ENCODE measurements around the gene NIP7. TPM values are rescaled to one million over a fixed set of nuclear protein-coding genes. Genes with fewer than 3 reads are reported as not detected.

NIP7 gene
- total and polyA plus RNA-seq, 4 donors, result 14.5 to 23.2 (median 17.0) TPM

DNA sequence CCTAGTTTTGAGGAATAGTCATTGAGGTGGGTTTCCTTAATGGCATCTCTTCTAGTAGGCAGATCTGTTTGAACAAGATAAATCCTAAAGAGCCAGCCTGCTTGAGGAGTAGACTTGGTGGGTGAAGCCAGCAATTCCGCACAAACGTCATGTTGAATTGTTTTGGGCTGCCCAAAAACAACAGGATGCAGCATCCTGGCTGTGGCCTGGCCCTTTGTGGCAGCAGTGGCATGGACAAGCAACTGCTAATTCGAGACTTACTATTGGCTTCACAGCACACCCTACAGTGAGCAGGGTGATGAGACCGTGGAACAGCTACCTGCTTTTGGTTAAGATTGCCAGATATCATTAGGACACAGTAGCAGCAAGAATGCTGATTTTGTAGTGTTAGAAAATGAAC lies 37.7 kb upstream of the NIP7 start:
- H3K27me3 ChIP-seq (ENCODE audit: control insufficient read depth in 3 of 3, insufficient read depth in 3 of 3, low read length in 2 of 3), result no peaks in the 10 kb centered on the region
- ATAC-seq (ENCODE audit: insufficient read depth, low FRiP score), result no peak
- no peak for DNase-seq
- no peak overlapping the region for H3K9ac ChIP-seq (ENCODE audit: insufficient read depth in 1 of 2, low read length in 2 of 2)
- H3K27ac ChIP-seq (ENCODE audit: low read depth in 1 of 2, low read length in 1 of 2), result no peak overlapping the region
- TF ChIP-seq, protein P1, sequence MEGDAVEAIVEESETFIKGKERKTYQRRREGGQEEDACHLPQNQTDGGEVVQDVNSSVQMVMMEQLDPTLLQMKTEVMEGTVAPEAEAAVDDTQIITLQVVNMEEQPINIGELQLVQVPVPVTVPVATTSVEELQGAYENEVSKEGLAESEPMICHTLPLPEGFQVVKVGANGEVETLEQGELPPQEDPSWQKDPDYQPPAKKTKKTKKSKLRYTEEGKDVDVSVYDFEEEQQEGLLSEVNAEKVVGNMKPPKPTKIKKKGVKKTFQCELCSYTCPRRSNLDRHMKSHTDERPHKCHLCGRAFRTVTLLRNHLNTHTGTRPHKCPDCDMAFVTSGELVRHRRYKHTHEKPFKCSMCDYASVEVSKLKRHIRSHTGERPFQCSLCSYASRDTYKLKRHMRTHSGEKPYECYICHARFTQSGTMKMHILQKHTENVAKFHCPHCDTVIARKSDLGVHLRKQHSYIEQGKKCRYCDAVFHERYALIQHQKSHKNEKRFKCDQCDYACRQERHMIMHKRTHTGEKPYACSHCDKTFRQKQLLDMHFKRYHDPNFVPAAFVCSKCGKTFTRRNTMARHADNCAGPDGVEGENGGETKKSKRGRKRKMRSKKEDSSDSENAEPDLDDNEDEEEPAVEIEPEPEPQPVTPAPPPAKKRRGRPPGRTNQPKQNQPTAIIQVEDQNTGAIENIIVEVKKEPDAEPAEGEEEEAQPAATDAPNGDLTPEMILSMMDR (IDR thresholded peaks at IDR 0.05; ENCODE audit: control extremely low read depth, extremely low read depth), result no peak
- H3K36me3 ChIP-seq (ENCODE audit: control insufficient read depth in 4 of 4, insufficient read depth in 4 of 4, low read length in 4 of 4), result peaks cover 10 to 21% (median 13%) of the 10 kb centered on the region in 4 donors
- no peaks in the 10 kb centered on the region for H3K4me1 ChIP-seq (ENCODE audit: control insufficient read depth in 5 of 5, insufficient read depth in 5 of 5, low read length in 5 of 5)
- H3K9me3 ChIP-seq (ENCODE audit: control insufficient read depth in 4 of 4, insufficient read depth in 3 of 4, low read length in 3 of 4), result no peaks in the 10 kb centered on the region
- WGBS, 2 donors, result 90 to 95% methylated on average over 4 of the region's 4 CpGs
- H3K4me3 ChIP-seq, result no peak overlapping the region

DNA sequence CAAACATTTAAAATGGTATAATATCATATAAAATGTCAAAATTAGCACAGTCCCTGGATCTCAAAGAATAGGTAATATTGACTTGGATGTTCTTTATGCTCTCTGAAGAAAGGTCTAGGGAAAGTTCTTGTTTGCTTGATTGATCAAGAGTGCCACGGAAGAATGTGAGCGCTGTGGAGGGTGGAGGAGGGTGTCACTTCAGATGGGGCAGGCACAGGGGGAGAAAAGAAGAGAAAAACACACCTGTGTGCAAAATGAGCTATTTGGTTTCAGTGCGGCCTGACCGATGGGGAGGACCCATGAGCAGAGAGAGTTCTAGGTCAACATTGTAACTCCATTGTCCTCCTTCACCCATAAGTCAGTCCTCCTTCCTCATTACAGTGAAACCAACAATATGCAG lies 37.3 kb upstream of the NIP7 start:
- Histone ChIP-seq H3K36me3 (ENCODE audit: control insufficient read depth in 4 of 4, insufficient read depth in 4 of 4, low read length in 4 of 4) (peaks cover 10 to 21% (median 13%) of the 10 kb centered on the region in 4 donors), H3K9me3 (ENCODE audit: control insufficient read depth in 4 of 4, insufficient read depth in 3 of 4, low read length in 3 of 4) (no peaks in the 10 kb centered on the region), H3K9ac (ENCODE audit: insufficient read depth in 1 of 2, low read length in 2 of 2) (no peak overlapping the region), H3K4me1 (ENCODE audit: control insufficient read depth in 5 of 5, insufficient read depth in 5 of 5, low read length in 5 of 5) (no peaks in the 10 kb centered on the region), H3K27ac (ENCODE audit: low read depth in 1 of 2, low read length in 1 of 2) (no peak overlapping the region), H3K4me3 (no peak overlapping the region), H3K27me3 (ENCODE audit: control insufficient read depth in 3 of 3, insufficient read depth in 3 of 3, low read length in 2 of 3) (no peaks in the 10 kb centered on the region)
- DNase-seq (no peak), ATAC-seq (ENCODE audit: insufficient read depth, low FRiP score) (no peak)
- TF ChIP-seq, protein P1 (IDR thresholded peaks at IDR 0.05; ENCODE audit: control extremely low read depth, extremely low read depth), result no peak
- WGBS, 2 donors, result 93 to 94% methylated on average over 4 of the region's 4 CpGs

DNA sequence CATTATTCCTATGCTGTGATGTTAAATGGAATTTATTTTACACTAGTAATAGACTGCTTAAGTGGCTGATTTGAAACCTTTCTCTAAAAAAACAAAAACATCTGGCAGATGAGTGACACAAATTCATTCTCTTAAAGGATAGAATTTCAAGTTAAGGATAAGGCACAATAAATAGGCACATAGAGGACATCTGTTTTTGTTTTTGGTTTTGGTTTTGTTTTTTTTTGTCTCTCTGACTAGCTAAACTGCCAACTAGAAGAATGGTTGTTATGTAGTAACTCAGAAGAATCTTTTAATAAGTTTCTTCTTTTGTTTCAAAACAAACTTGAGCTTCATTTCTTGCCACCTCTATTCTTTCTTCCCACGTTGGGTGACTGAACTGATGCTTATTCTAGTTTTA lies 33.5 kb upstream of the NIP7 start:
- TF ChIP-seq, protein P1 (IDR thresholded peaks at IDR 0.05; ENCODE audit: control extremely low read depth, extremely low read depth), result no peak
- no peaks in the 10 kb centered on the region for H3K27me3 ChIP-seq (ENCODE audit: control insufficient read depth in 3 of 3, insufficient read depth in 3 of 3, low read length in 2 of 3)
- H3K4me3 ChIP-seq, result no peak overlapping the region
- peaks cover 2 to 14% (median 9%) of the 10 kb centered on the region in 4 donors for H3K36me3 ChIP-seq (ENCODE audit: control insufficient read depth in 4 of 4, insufficient read depth in 4 of 4, low read length in 4 of 4)
- DNase-seq (no peak), ATAC-seq (ENCODE audit: insufficient read depth, low FRiP score) (no peak)
- H3K9me3 ChIP-seq (ENCODE audit: control insufficient read depth in 4 of 4, insufficient read depth in 3 of 4, low read length in 3 of 4), result no peaks in the 10 kb centered on the region
- H3K27ac ChIP-seq (ENCODE audit: low read depth in 1 of 2, low read length in 1 of 2), result no peak overlapping the region
- no peaks in the 10 kb centered on the region for H3K4me1 ChIP-seq (ENCODE audit: control insufficient read depth in 5 of 5, insufficient read depth in 5 of 5, low read length in 5 of 5)
- no peak overlapping the region for H3K9ac ChIP-seq (ENCODE audit: insufficient read depth in 1 of 2, low read length in 2 of 2)
- 82 to 91% methylated on average over 1 of the region's 1 CpG for WGBS, 2 donors

DNA sequence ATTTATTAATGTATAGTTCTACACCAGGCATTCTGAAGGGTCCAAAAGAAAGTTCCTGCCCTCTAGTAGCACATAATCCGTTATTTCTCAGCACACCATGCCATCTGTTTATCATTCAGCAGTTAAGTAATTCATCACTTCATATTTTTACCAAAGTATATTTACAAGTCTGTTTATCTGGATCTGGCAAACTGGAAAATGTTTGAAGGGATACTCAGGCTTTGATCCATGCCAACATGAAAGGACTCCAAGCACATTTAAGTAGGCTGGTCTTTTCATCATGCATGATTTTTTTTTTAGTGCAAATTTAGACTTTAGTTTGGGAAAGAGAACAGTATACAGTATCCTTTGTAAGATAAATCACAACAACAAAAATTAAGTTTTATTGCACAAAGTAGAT lies 32.5 kb upstream of the NIP7 start:
- ATAC-seq (ENCODE audit: insufficient read depth, low FRiP score) (no peak), DNase-seq (peak in 2 of 3 donors; percentile 38 to 47)
- Histone ChIP-seq H3K4me3 (no peak overlapping the region), H3K27ac (ENCODE audit: low read depth in 1 of 2, low read length in 1 of 2) (no peak overlapping the region), H3K27me3 (ENCODE audit: control insufficient read depth in 3 of 3, insufficient read depth in 3 of 3, low read length in 2 of 3) (no peaks in the 10 kb centered on the region), H3K9ac (ENCODE audit: insufficient read depth in 1 of 2, low read length in 2 of 2) (no peak overlapping the region), H3K9me3 (ENCODE audit: control insufficient read depth in 4 of 4, insufficient read depth in 3 of 4, low read length in 3 of 4) (no peaks in the 10 kb centered on the region), H3K4me1 (ENCODE audit: control insufficient read depth in 5 of 5, insufficient read depth in 5 of 5, low read length in 5 of 5) (peaks cover 0 to 3% (median 1%) of the 10 kb centered on the region in 5 donors), H3K36me3 (ENCODE audit: control insufficient read depth in 4 of 4, insufficient read depth in 4 of 4, low read length in 4 of 4) (peaks cover 2 to 4% (median 3%) of the 10 kb centered on the region in 4 donors)
- 56 to 69% methylated on average over 1 of the region's 1 CpG for WGBS, 2 donors
- TF ChIP-seq, protein P1 (IDR thresholded peaks at IDR 0.05; ENCODE audit: control extremely low read depth, extremely low read depth), result no peak
